Stimulated activated CD4-positive, alpha-beta T cell treated with anti-CD3 and anti-CD28 coated beads, Interleukin-2, amount 100 ng/mL, for 4 hours (primary cell): ENCODE measurements around the gene GJC3.
"Not testable (repeated sequence)": the region's sequence is repeated elsewhere in the genome, so short reads cannot be mapped to it uniquely, and the experiment has no call there.

Source experiments
- DNase-seq: peaks from one replicate; pipeline ENCODE4 v3.0.0-alpha.2; 2020; ENCODE audit warnings: low read depth

Gene GJC3

GRCh38 chr7:99929730-99930053, 272 bp upstream of the GJC3 start:
- no peak for DNase-seq

GRCh38 chr7:99928188-99928587, 1.2 kb downstream of the GJC3 start:
- DNase-seq = no peak

GRCh38 chr7:99927536-99927935, 1.9 kb downstream of the GJC3 start:
- DNase-seq = no peak

GRCh38 chr7:99926321-99926720, 3.1 kb downstream of the GJC3 start:
- no peak for DNase-seq

- no peak for DNase-seq
Observed at GRCh38 chr7:99923200-99923599, 6.2 kb downstream of the GJC3 start.

GRCh38 chr7:99920149-99920548, 9.3 kb downstream of the GJC3 start:
- no peak for DNase-seq

GRCh38 chr7:99919814-99920112, 9.7 kb downstream of the GJC3 start:
- DNase-seq = no peak

- DNase-seq = peak; percentile 80
Observed at GRCh38 chr7:99918959-99919813, 10.2 kb downstream of the GJC3 start, which contains the start of gene TRIM4. Gene TRIM4 (minus strand): TSS chr7:99919530. CDS start chr7:99919401, 129 bp downstream.

GRCh38 chr7:99910976-99911375, 18.4 kb downstream of the GJC3 start:
- DNase-seq = no peak

- DNase-seq = no peak
Observed at GRCh38 chr7:99901581-99901980, 27.8 kb downstream of the GJC3 start.

GRCh38 chr7:99899830-99900519, 29.4 kb downstream of the GJC3 start:
- no peak for DNase-seq

GRCh38 chr7:99898836-99899235, 30.6 kb downstream of the GJC3 start:
- no peak for DNase-seq

- no peak for DNase-seq
Observed at GRCh38 chr7:99898023-99898357, 31.4 kb downstream of the GJC3 start.

GRCh38 chr7:99897322-99898022, 31.9 kb downstream of the GJC3 start:
- DNase-seq = no peak

- no peak for DNase-seq
Observed at GRCh38 chr7:99894738-99895137, 34.7 kb downstream of the GJC3 start.

GRCh38 chr7:99893280-99893679, 36.1 kb downstream of the GJC3 start:
- DNase-seq = no peak

GRCh38 chr7:99890348-99890747, 39.1 kb downstream of the GJC3 start:
- not testable (repeated sequence) for DNase-seq

GRCh38 chr7:99888366-99888765, 41.1 kb downstream of the GJC3 start:
- DNase-seq = not testable (repeated sequence)

- DNase-seq = no peak
Observed at GRCh38 chr7:99881370-99881769, 48.0 kb downstream of the GJC3 start.

GRCh38 chr7:99876933-99877332, 52.5 kb downstream of the GJC3 start, which contains the start of gene OR2AE1:
Gene OR2AE1 (minus strand): TSS chr7:99877033. CDS start chr7:99877033, 0 bp downstream.
- no peak for DNase-seq

- no peak for DNase-seq
Observed at GRCh38 chr7:99876491-99876890, 52.9 kb downstream of the GJC3 start.
